ENCODE measurements around the gene SUPT6H.

SUPT6H gene

GRCh38 chr17:28702752-28703150 lies 40.7 kb downstream of the SUPT6H start:
- DNase-seq = no peak

GRCh38 chr17:28703552-28704218 lies 41.7 kb downstream of the SUPT6H start:
- DNase-seq = no peak

- DNase-seq = no peak
Observed at GRCh38 chr17:28704219-28704858, 42.3 kb downstream of the SUPT6H start.

- DNase-seq = no peak
Observed at GRCh38 chr17:28705074-28705659, 43.2 kb downstream of the SUPT6H start.

GRCh38 chr17:28705728-28706334 lies 43.8 kb downstream of the SUPT6H start:
- no peak for DNase-seq

- no peak for DNase-seq
Observed at GRCh38 chr17:28706471-28707338, 44.7 kb downstream of the SUPT6H start.

- no peak for DNase-seq
Observed at GRCh38 chr17:28707339-28707720, 45.3 kb downstream of the SUPT6H start.

GRCh38 chr17:28710861-28711722 lies 49.1 kb downstream of the SUPT6H start:
- DNase-seq = peak; percentile 86 to 99

- DNase-seq = no peak
Observed at GRCh38 chr17:28711723-28712031, 49.7 kb downstream of the SUPT6H start, which contains the start of gene PROCA1. TSS of gene PROCA1 (minus strand) at chr17:28711888. CDS start at chr17:28711660, 228 bp downstream.

GRCh38 chr17:28712032-28712704 lies 50.2 kb downstream of the SUPT6H start:
- DNase-seq = peak; percentile 43 to 69

- DNase-seq = no peak
Observed at GRCh38 chr17:28712705-28713415, 50.9 kb downstream of the SUPT6H start.

- no peak for DNase-seq
Observed at GRCh38 chr17:28714281-28714680, 52.3 kb downstream of the SUPT6H start.

GRCh38 chr17:28715217-28715616 lies 53.2 kb downstream of the SUPT6H start:
- no peak for DNase-seq

- peak in 1 of 2 experiments; percentile 74 for DNase-seq
Observed at GRCh38 chr17:28716740-28717577, 55.0 kb downstream of the SUPT6H start.

- DNase-seq = peak; percentile 84 to 98
Observed at GRCh38 chr17:28717578-28718332, 55.8 kb downstream of the SUPT6H start, which contains the start of gene RAB34. TSS of gene RAB34 (minus strand) at chr17:28717868. CDS start at chr17:28717266, 602 bp downstream.

- peak in 1 of 2 experiments; percentile 61 for DNase-seq
Observed at GRCh38 chr17:28718333-28719020, 56.5 kb downstream of the SUPT6H start.

GRCh38 chr17:28719021-28719433 lies 57.0 kb downstream of the SUPT6H start:
- DNase-seq = no peak
